ENCODE measurements around the gene RPS2.
"Not testable (repeated sequence)": the region's sequence is repeated elsewhere in the genome, so short reads cannot be mapped to it uniquely, and the experiment has no call there.

RPS2 gene

GRCh38 chr16:1945559-1946391, 18.9 kb downstream of the RPS2 start:
- no peak for FAIRE-seq
- no peak for DNase-seq (ENCODE audit: insufficient read length, low spot score)

GRCh38 chr16:1944612-1945199, 19.9 kb downstream of the RPS2 start:
- FAIRE-seq: no peak

GRCh38 chr16:1942810-1943726, 21.6 kb downstream of the RPS2 start, which contains the start of gene MSRB1:
MSRB1 (minus strand) TSS chr16:1943199; CDS start chr16:1943156, 43 bp downstream.
- DNase-seq (ENCODE audit: insufficient read length, low spot score) (peak; percentile 98), FAIRE-seq (peak; percentile 98)

More at GRCh38 chr16:1944612-1945199, 19.9 kb downstream of the RPS2 start:
- no peak for DNase-seq (ENCODE audit: insufficient read length, low spot score)

- no peak for DNase-seq (ENCODE audit: insufficient read length, low spot score)
- FAIRE-seq: no peak
Observed at GRCh38 chr16:1942047-1942809, 22.4 kb downstream of the RPS2 start.

- DNase-seq (ENCODE audit: insufficient read length, low spot score) (no peak), FAIRE-seq (no peak)
Observed at GRCh38 chr16:1941162-1942046, 23.2 kb downstream of the RPS2 start.

- FAIRE-seq: no peak
Observed at GRCh38 chr16:1940273-1941161, 24.1 kb downstream of the RPS2 start.

GRCh38 chr16:1939833-1940232, 24.8 kb downstream of the RPS2 start:
- FAIRE-seq; DNase-seq (ENCODE audit: insufficient read length, low spot score): not testable (repeated sequence)

More at GRCh38 chr16:1940273-1941161, 24.1 kb downstream of the RPS2 start:
- DNase-seq (ENCODE audit: insufficient read length, low spot score): no peak

GRCh38 chr16:1938910-1939309, 25.7 kb downstream of the RPS2 start:
- FAIRE-seq: no peak
- no peak for DNase-seq (ENCODE audit: insufficient read length, low spot score)

GRCh38 chr16:1938316-1938715, 26.3 kb downstream of the RPS2 start:
- FAIRE-seq (no peak), DNase-seq (ENCODE audit: insufficient read length, low spot score) (no peak)

- FAIRE-seq (no peak), DNase-seq (ENCODE audit: insufficient read length, low spot score) (no peak)
Observed at GRCh38 chr16:1936945-1937479, 27.6 kb downstream of the RPS2 start.

- DNase-seq (ENCODE audit: insufficient read length, low spot score) (no peak), FAIRE-seq (no peak)
Observed at GRCh38 chr16:1933097-1933661, 31.4 kb downstream of the RPS2 start.

GRCh38 chr16:1932050-1933028, 32.3 kb downstream of the RPS2 start:
- no peak for FAIRE-seq
- DNase-seq (ENCODE audit: insufficient read length, low spot score): no peak

GRCh38 chr16:1930338-1930720, 34.3 kb downstream of the RPS2 start:
- DNase-seq (ENCODE audit: insufficient read length, low spot score) (no peak), FAIRE-seq (no peak)

GRCh38 chr16:1929578-1930337, 34.9 kb downstream of the RPS2 start:
- DNase-seq (ENCODE audit: insufficient read length, low spot score) (peak; percentile 97), FAIRE-seq (peak; percentile 95)

GRCh38 chr16:1929105-1929504, 35.5 kb downstream of the RPS2 start:
- DNase-seq (ENCODE audit: insufficient read length, low spot score) (peak; percentile 67), FAIRE-seq (no peak)

- FAIRE-seq (no peak), DNase-seq (ENCODE audit: insufficient read length, low spot score) (no peak)
Observed at GRCh38 chr16:1926271-1926670, 38.4 kb downstream of the RPS2 start.

Data from HTR-8/SVneo (cell line).